Gastrocnemius medialis (tissue), 4 donors: ENCODE data around the gene TMEM167A.

Source experiments
- POLR2A ChIP-seq, 2 donors: fragments of 450-650 bp; IDR thresholded peaks; one replicate each; pipeline ENCODE4 v1.6.1; 2017; ENCODE audit warnings: antibody characterized with exemption in 2 of 2, mild to moderate bottlenecking in 2 of 2, moderate library complexity in 2 of 2
- TF ChIP-seq, protein P1 (sequence below), 5 experiments: fragments of 450-650 bp in 3 of 5; fragments of 200-600 bp in 2 of 5; sonication (generic) in 2 of 5; IDR thresholded peaks in 4 of 5; conservative IDR thresholded peaks in 1 of 5; 1 replicate in 4 of 5; 2 replicates in 1 of 5; pipeline ENCODE4 v1.5.1; 2016 to 2019; ENCODE audit warnings: antibody characterized with exemption in 5 of 5, mild to moderate bottlenecking in 3 of 5, moderate library complexity in 3 of 5

- TF ChIP-seq, protein P1, sequence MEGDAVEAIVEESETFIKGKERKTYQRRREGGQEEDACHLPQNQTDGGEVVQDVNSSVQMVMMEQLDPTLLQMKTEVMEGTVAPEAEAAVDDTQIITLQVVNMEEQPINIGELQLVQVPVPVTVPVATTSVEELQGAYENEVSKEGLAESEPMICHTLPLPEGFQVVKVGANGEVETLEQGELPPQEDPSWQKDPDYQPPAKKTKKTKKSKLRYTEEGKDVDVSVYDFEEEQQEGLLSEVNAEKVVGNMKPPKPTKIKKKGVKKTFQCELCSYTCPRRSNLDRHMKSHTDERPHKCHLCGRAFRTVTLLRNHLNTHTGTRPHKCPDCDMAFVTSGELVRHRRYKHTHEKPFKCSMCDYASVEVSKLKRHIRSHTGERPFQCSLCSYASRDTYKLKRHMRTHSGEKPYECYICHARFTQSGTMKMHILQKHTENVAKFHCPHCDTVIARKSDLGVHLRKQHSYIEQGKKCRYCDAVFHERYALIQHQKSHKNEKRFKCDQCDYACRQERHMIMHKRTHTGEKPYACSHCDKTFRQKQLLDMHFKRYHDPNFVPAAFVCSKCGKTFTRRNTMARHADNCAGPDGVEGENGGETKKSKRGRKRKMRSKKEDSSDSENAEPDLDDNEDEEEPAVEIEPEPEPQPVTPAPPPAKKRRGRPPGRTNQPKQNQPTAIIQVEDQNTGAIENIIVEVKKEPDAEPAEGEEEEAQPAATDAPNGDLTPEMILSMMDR (IDR thresholded peaks at IDR 0.05 in 4 of 5, conservative IDR thresholded peaks at IDR 0.05 in 1 of 5): no peak
- TF ChIP-seq POLR2A (IDR thresholded peaks at IDR 0.05): no peak
These were observed 40.1 kb downstream of the TMEM167A start for GRCh38 chr5:83036991-83037575.
